Stimulated activated naive CD8-positive, alpha-beta T cell treated with anti-CD3 and anti-CD28 coated beads, Interleukin-15, Interleukin-2, amounts not matched to agents 100 ng/mL and 50 ng/mL, for 24 hours (primary cell): ENCODE measurements around the gene BCL10.
A peak's percentile ranks its signal among the peaks of the same experiment; 100 is the strongest.

Source experiments
- H3K27ac Mint-ChIP-seq: one replicate; pipeline ENCODE4 v1.8.0; 2021; ENCODE audit warnings: mild to moderate bottlenecking, mixed read lengths
- H3K27me3 Mint-ChIP-seq: one replicate; pipeline ENCODE4 v1.8.0; 2021; ENCODE audit warnings: mixed read lengths
- H3K36me3 Mint-ChIP-seq: one replicate; pipeline ENCODE4 v1.8.0; 2021; ENCODE audit warnings: low read depth, mixed read lengths
- H3K4me1 Mint-ChIP-seq: one replicate; pipeline ENCODE4 v1.8.0; 2021; ENCODE audit warnings: low read depth, mixed read lengths
- H3K4me3 Mint-ChIP-seq: one replicate; pipeline ENCODE4 v1.8.0; 2021; ENCODE audit warnings: mild to moderate bottlenecking, mixed read lengths
- H3K9me3 Mint-ChIP-seq: one replicate; pipeline ENCODE4 v1.8.0; 2021; ENCODE audit warnings: mixed read lengths

BCL10 gene

GRCh38 chr1:85311818-85312217 lies 35.4 kb upstream of the BCL10 start:
- Mint-ChIP-seq H3K27me3 (peaks cover 70% of the 10 kb centered on the region), H3K36me3 (no peaks in the 10 kb centered on the region), H3K27ac (no peak overlapping the region), H3K4me3 (no peak overlapping the region), H3K9me3 (no peaks in the 10 kb centered on the region), H3K4me1 (peaks cover 5% of the 10 kb centered on the region)

GRCh38 chr1:85308833-85309350 lies 32.5 kb upstream of the BCL10 start:
- Mint-ChIP-seq H3K27ac (no peak overlapping the region), H3K27me3 (peaks cover 61% of the 10 kb centered on the region), H3K36me3 (no peaks in the 10 kb centered on the region), H3K4me1 (peaks cover 5% of the 10 kb centered on the region), H3K4me3 (no peak overlapping the region), H3K9me3 (no peaks in the 10 kb centered on the region)

GRCh38 chr1:85307987-85308832 lies 31.8 kb upstream of the BCL10 start:
- peaks cover 54% of the 10 kb centered on the region for H3K27me3 Mint-ChIP-seq
- H3K27ac Mint-ChIP-seq = no peak overlapping the region
- H3K4me3 Mint-ChIP-seq = peak overlapping the region; percentile 51
- H3K4me1 Mint-ChIP-seq = peaks cover 5% of the 10 kb centered on the region
- no peaks in the 10 kb centered on the region for H3K36me3 Mint-ChIP-seq
- H3K9me3 Mint-ChIP-seq = no peaks in the 10 kb centered on the region

GRCh38 chr1:85306236-85306635 lies 29.8 kb upstream of the BCL10 start:
- no peaks in the 10 kb centered on the region for H3K9me3 Mint-ChIP-seq
- peaks cover 5% of the 10 kb centered on the region for H3K4me1 Mint-ChIP-seq
- no peak overlapping the region for H3K4me3 Mint-ChIP-seq
- H3K36me3 Mint-ChIP-seq = no peaks in the 10 kb centered on the region
- H3K27ac Mint-ChIP-seq = no peak overlapping the region
- H3K27me3 Mint-ChIP-seq = peaks cover 55% of the 10 kb centered on the region

- peaks cover 48% of the 10 kb centered on the region for H3K27me3 Mint-ChIP-seq
- peaks cover 13% of the 10 kb centered on the region for H3K4me1 Mint-ChIP-seq
- no peak overlapping the region for H3K27ac Mint-ChIP-seq
- no peak overlapping the region for H3K4me3 Mint-ChIP-seq
- no peaks in the 10 kb centered on the region for H3K36me3 Mint-ChIP-seq
- no peaks in the 10 kb centered on the region for H3K9me3 Mint-ChIP-seq
Measured at GRCh38 chr1:85303440-85304162, 27.2 kb upstream of the BCL10 start.

- Mint-ChIP-seq H3K27me3 (peaks cover 41% of the 10 kb centered on the region), H3K27ac (no peak overlapping the region), H3K4me1 (peaks cover 29% of the 10 kb centered on the region), H3K9me3 (no peaks in the 10 kb centered on the region), H3K36me3 (no peaks in the 10 kb centered on the region), H3K4me3 (no peak overlapping the region)
Measured at GRCh38 chr1:85300140-85300539, 23.7 kb upstream of the BCL10 start.

GRCh38 chr1:85297855-85298629 lies 21.6 kb upstream of the BCL10 start:
- Mint-ChIP-seq H3K4me1 (peaks cover 33% of the 10 kb centered on the region), H3K4me3 (peak overlapping the region; percentile 64), H3K27me3 (peaks cover 35% of the 10 kb centered on the region), H3K27ac (peak overlapping the region; percentile 91), H3K36me3 (no peaks in the 10 kb centered on the region), H3K9me3 (no peaks in the 10 kb centered on the region)

- Mint-ChIP-seq H3K4me3 (peak overlapping the region; percentile 64), H3K27me3 (peaks cover 33% of the 10 kb centered on the region), H3K4me1 (peaks cover 33% of the 10 kb centered on the region), H3K9me3 (no peaks in the 10 kb centered on the region), H3K36me3 (no peaks in the 10 kb centered on the region), H3K27ac (peak overlapping the region; percentile 91)
Measured at GRCh38 chr1:85297538-85297854, 21.1 kb upstream of the BCL10 start.

- Mint-ChIP-seq H3K4me3 (peak overlapping the region; percentile 64), H3K27me3 (peaks cover 30% of the 10 kb centered on the region), H3K27ac (no peak overlapping the region)
Measured at GRCh38 chr1:85296980-85297379, 20.5 kb upstream of the BCL10 start.

GRCh38 chr1:85295654-85296053 lies 19.2 kb upstream of the BCL10 start:
- no peak overlapping the region for H3K4me3 Mint-ChIP-seq
- H3K36me3 Mint-ChIP-seq = no peaks in the 10 kb centered on the region
- H3K4me1 Mint-ChIP-seq = peaks cover 33% of the 10 kb centered on the region
- H3K27me3 Mint-ChIP-seq = peaks cover 26% of the 10 kb centered on the region
- H3K27ac Mint-ChIP-seq = no peak overlapping the region
- no peaks in the 10 kb centered on the region for H3K9me3 Mint-ChIP-seq

More at GRCh38 chr1:85296980-85297379, 20.5 kb upstream of the BCL10 start:
- no peaks in the 10 kb centered on the region for H3K9me3 Mint-ChIP-seq
- peaks cover 33% of the 10 kb centered on the region for H3K4me1 Mint-ChIP-seq
- H3K36me3 Mint-ChIP-seq = no peaks in the 10 kb centered on the region

GRCh38 chr1:85295006-85295431 lies 18.6 kb upstream of the BCL10 start:
- Mint-ChIP-seq H3K4me1 (peaks cover 39% of the 10 kb centered on the region), H3K36me3 (no peaks in the 10 kb centered on the region), H3K27ac (no peak overlapping the region), H3K27me3 (peaks cover 26% of the 10 kb centered on the region), H3K4me3 (no peak overlapping the region), H3K9me3 (no peaks in the 10 kb centered on the region)

- Mint-ChIP-seq H3K4me1 (peaks cover 20% of the 10 kb centered on the region), H3K27me3 (peaks cover 19% of the 10 kb centered on the region), H3K27ac (no peak overlapping the region), H3K36me3 (no peaks in the 10 kb centered on the region), H3K4me3 (no peak overlapping the region), H3K9me3 (no peaks in the 10 kb centered on the region)
Measured at GRCh38 chr1:85290826-85291225, 14.4 kb upstream of the BCL10 start.

GRCh38 chr1:85289848-85290335 lies 13.5 kb upstream of the BCL10 start:
- H3K9me3 Mint-ChIP-seq = no peaks in the 10 kb centered on the region
- no peak overlapping the region for H3K4me3 Mint-ChIP-seq
- H3K27ac Mint-ChIP-seq = no peak overlapping the region
- peaks cover 15% of the 10 kb centered on the region for H3K27me3 Mint-ChIP-seq
- peaks cover 16% of the 10 kb centered on the region for H3K4me1 Mint-ChIP-seq
- H3K36me3 Mint-ChIP-seq = no peaks in the 10 kb centered on the region

GRCh38 chr1:85289207-85289847 lies 12.9 kb upstream of the BCL10 start:
- no peaks in the 10 kb centered on the region for H3K9me3 Mint-ChIP-seq
- H3K27me3 Mint-ChIP-seq = peaks cover 15% of the 10 kb centered on the region
- no peak overlapping the region for H3K27ac Mint-ChIP-seq
- no peaks in the 10 kb centered on the region for H3K36me3 Mint-ChIP-seq
- H3K4me3 Mint-ChIP-seq = no peak overlapping the region
- peaks cover 14% of the 10 kb centered on the region for H3K4me1 Mint-ChIP-seq
